Measurements from ENCODE around the gene TNS3.

The TNS3 gene

DNA sequence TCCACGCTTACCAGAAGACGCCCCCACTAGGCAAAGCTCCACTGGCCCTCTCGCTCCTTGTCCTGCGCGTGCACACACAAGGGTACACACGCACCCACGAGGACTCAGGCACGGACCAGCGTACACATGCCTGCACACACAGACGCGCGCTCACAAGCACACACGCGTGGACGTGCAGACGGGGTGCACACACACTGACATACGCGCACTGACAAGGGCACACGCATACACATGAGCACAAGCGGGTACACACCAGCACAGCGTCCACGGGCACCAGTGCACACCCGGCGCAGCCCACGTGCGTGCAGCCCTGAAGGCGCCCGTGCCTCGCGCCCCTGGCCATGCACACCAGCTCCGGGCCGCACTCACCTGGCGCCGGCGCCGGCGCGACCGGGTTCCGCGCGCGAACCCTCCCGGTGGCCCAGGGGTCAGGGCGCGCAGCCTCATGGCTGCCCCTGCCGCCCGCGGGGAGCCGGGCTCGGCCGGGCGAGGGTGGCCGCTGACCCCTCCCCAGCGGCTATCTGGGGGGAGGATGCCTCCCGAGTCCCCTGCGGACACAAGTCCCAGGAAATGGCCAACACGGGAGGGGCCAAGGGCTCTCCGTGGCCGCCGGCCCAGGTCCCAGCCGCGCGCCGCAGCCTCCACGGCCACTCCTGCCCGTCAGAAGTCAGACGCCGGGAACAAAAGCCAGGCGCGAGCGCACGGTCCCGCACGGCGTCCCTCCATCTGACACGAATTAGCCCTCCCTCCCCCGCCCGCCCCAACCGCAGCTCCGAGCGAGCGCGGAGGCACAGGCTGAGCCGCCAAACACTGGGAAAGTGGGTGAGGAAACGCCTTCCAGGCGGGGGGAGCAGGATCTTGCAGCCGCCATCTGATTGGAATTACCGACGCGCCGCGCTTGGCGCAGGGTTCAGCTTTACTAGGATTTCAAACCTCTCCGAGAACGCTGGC is 45.0 kb downstream of the TNS3 start:
- Histone ChIP-seq H3K4me2 (no peak overlapping the region), H3K9ac (no peak overlapping the region), H3K4me3 (IDR thresholded peaks at IDR 0.05; ENCODE audit: insufficient read depth, low read depth, low read length) (no peak overlapping the region), H3K27me3 (ENCODE audit: insufficient read depth, low read depth) (no peaks in the 10 kb centered on the region), H4K20me1 (ENCODE audit: insufficient read depth) (no peaks in the 10 kb centered on the region), H3K4me1 (ENCODE audit: low read depth, poor library complexity, severe bottlenecking) (no peaks in the 10 kb centered on the region), H3K36me3 (ENCODE audit: insufficient read depth) (no peaks in the 10 kb centered on the region), H3K79me2 (ENCODE audit: insufficient read depth, low read depth) (no peaks in the 10 kb centered on the region), H3K27ac (no peak overlapping the region), H2AFZ (ENCODE audit: low read depth) (no peak overlapping the region)
- TF ChIP-seq, protein P1, sequence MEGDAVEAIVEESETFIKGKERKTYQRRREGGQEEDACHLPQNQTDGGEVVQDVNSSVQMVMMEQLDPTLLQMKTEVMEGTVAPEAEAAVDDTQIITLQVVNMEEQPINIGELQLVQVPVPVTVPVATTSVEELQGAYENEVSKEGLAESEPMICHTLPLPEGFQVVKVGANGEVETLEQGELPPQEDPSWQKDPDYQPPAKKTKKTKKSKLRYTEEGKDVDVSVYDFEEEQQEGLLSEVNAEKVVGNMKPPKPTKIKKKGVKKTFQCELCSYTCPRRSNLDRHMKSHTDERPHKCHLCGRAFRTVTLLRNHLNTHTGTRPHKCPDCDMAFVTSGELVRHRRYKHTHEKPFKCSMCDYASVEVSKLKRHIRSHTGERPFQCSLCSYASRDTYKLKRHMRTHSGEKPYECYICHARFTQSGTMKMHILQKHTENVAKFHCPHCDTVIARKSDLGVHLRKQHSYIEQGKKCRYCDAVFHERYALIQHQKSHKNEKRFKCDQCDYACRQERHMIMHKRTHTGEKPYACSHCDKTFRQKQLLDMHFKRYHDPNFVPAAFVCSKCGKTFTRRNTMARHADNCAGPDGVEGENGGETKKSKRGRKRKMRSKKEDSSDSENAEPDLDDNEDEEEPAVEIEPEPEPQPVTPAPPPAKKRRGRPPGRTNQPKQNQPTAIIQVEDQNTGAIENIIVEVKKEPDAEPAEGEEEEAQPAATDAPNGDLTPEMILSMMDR (conservative IDR thresholded peaks at IDR 0.05; ENCODE audit: low read depth, low read length) = no peak

DNA sequence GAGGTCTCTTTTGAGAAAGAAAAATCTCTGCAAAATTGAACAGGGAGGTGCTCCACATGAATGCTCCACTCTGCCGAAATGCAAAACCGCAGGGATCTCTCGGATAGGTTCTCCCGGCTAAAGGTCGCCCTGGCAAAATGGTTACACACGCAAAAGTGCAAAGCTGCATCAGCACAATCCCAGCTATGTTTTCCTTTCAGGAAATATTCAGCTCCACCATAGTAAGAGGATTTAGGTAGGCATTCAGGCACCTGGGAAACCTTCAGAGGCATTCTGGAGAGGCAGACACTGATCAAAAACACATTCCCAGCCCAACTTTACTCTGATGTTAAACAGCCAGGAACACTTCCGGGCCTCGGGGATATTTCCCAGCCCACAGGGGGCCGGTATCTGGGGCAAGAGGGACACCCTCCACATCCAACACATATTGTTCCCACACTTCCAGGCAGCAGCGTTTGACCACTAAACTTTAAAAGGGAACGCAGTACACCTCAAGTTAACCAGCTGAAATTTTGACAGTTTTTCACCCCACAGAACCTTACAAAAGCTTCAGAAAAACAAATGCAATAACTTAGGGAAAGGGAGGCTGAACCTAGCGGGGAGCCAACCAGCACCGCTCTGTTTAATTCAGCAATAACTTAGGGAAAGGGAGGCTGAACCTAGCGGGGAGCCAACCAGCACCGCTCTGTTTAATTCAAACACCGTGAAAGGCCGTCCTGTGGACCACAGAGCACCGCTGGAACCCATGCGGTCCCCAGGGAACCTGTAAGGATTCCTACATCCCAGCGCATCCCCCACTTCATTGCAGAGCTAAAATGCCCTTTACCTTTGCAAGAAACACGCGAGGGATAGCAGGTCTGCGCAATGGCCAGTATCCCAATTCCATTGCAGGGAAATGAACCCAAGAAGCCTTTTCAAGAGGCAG is 45.9 kb downstream of the TNS3 start:
- no peak overlapping the region for H3K4me2 ChIP-seq
- H3K4me1 ChIP-seq (ENCODE audit: low read depth, poor library complexity, severe bottlenecking) = no peaks in the 10 kb centered on the region
- no peak overlapping the region for H3K27ac ChIP-seq
- H3K79me2 ChIP-seq (ENCODE audit: insufficient read depth, low read depth) = no peaks in the 10 kb centered on the region
- TF ChIP-seq, protein P1 (conservative IDR thresholded peaks at IDR 0.05; ENCODE audit: low read depth, low read length) = no peak
- no peaks in the 10 kb centered on the region for H3K36me3 ChIP-seq (ENCODE audit: insufficient read depth)
- no peaks in the 10 kb centered on the region for H3K27me3 ChIP-seq (ENCODE audit: insufficient read depth, low read depth)
- H2AFZ ChIP-seq (ENCODE audit: low read depth) = no peak overlapping the region
- no peak overlapping the region for H3K4me3 ChIP-seq (IDR thresholded peaks at IDR 0.05; ENCODE audit: insufficient read depth, low read depth, low read length)
- H4K20me1 ChIP-seq (ENCODE audit: insufficient read depth) = no peaks in the 10 kb centered on the region
- no peak overlapping the region for H3K9ac ChIP-seq

DNA sequence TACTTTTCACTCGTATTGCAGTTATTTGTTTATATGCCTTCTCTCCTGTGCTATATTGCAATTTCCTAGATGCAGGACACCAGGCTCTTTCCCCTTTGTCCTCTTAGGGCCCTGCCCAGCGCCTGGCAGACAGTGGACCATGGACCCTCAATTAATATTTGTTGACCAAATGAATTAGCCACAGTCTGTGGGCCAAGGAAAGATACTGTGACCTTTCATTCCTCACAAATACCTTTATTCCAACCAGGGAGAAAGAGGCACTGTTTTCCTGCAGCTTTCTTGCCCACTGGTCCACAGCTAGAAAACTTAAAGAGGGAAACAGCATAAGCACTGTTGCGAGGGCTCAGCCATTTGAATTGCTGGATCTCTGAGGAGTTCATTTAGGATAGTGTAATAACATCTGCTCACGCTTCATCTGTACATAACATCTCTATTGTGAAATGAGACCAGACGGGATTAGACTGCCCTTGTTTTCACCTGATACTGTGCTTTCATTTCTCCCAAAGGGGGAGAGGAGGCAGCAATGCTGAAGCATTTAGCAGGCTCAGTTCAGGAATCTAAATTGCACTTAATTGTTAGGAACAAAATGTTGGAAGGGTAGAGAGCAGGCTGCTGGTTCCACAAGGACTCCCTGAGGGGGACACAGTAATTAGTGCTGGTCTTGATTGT is 46.7 kb downstream of the TNS3 start:
- Histone ChIP-seq H3K4me2 (no peak overlapping the region), H3K79me2 (ENCODE audit: insufficient read depth, low read depth) (no peaks in the 10 kb centered on the region), H3K36me3 (ENCODE audit: insufficient read depth) (no peaks in the 10 kb centered on the region), H3K9ac (no peak overlapping the region), H3K4me3 (IDR thresholded peaks at IDR 0.05; ENCODE audit: insufficient read depth, low read depth, low read length) (no peak overlapping the region), H3K27ac (no peak overlapping the region), H4K20me1 (ENCODE audit: insufficient read depth) (no peaks in the 10 kb centered on the region), H3K4me1 (ENCODE audit: low read depth, poor library complexity, severe bottlenecking) (peaks cover 2% of the 10 kb centered on the region), H3K27me3 (ENCODE audit: insufficient read depth, low read depth) (no peaks in the 10 kb centered on the region), H2AFZ (ENCODE audit: low read depth) (no peak overlapping the region)
- TF ChIP-seq, protein P1 (conservative IDR thresholded peaks at IDR 0.05; ENCODE audit: low read depth, low read length) = no peak

DNA sequence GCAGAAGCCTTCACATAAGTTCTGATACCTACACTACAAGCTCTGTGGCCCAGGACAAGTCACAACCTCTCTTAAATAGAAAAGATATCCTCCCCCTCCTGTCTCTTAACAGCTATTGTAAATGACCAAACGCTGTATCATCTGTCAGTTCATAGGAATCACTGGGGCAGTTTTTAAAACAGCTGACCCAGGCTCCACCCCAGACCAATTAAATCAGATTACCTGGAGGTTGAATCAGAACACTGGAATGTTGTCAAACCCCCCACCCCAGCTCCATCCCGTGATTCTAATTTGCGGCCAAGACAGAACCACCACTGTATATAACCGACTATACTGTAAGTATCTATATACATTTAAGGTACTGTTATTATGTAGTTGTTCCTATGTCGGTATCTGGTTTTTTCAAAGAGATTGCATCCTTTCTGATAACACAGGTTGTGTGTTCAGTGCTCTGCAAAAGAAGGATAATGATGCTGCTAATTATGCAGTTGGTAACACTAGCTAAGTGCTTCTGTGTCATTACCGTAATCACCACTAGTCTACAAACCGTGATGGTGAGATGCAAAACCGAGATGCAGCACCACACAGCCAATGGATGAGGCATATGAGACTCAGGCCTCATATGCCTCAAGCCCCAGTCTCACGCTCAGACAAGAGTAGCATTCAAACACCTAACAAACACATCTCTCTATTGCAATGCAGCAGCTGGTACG is 47.4 kb downstream of the TNS3 start:
- Histone ChIP-seq H3K27me3 (ENCODE audit: insufficient read depth, low read depth) (no peaks in the 10 kb centered on the region), H3K4me1 (ENCODE audit: low read depth, poor library complexity, severe bottlenecking) (peaks cover 9% of the 10 kb centered on the region), H3K27ac (no peak overlapping the region), H2AFZ (ENCODE audit: low read depth) (no peak overlapping the region), H3K36me3 (ENCODE audit: insufficient read depth) (no peaks in the 10 kb centered on the region), H4K20me1 (ENCODE audit: insufficient read depth) (no peaks in the 10 kb centered on the region), H3K9ac (no peak overlapping the region), H3K79me2 (ENCODE audit: insufficient read depth, low read depth) (no peaks in the 10 kb centered on the region), H3K4me2 (no peak overlapping the region), H3K4me3 (IDR thresholded peaks at IDR 0.05; ENCODE audit: insufficient read depth, low read depth, low read length) (no peak overlapping the region)
- TF ChIP-seq, protein P1 (conservative IDR thresholded peaks at IDR 0.05; ENCODE audit: low read depth, low read length) = no peak

All from KMS-11 (cell line).